GM18519 (cell line): ENCODE data around the gene AGT.

Experiments used
- ATAC-seq: cut with Tn5 transposase; IDR thresholded peaks from one replicate; pipeline ENCODE4 v1.9.1; 2021; ENCODE audit warnings: mild to moderate bottlenecking, moderate library complexity; ENCODE audit not compliant: unreplicated experiment, low FRiP score

Gene AGT

DNA sequence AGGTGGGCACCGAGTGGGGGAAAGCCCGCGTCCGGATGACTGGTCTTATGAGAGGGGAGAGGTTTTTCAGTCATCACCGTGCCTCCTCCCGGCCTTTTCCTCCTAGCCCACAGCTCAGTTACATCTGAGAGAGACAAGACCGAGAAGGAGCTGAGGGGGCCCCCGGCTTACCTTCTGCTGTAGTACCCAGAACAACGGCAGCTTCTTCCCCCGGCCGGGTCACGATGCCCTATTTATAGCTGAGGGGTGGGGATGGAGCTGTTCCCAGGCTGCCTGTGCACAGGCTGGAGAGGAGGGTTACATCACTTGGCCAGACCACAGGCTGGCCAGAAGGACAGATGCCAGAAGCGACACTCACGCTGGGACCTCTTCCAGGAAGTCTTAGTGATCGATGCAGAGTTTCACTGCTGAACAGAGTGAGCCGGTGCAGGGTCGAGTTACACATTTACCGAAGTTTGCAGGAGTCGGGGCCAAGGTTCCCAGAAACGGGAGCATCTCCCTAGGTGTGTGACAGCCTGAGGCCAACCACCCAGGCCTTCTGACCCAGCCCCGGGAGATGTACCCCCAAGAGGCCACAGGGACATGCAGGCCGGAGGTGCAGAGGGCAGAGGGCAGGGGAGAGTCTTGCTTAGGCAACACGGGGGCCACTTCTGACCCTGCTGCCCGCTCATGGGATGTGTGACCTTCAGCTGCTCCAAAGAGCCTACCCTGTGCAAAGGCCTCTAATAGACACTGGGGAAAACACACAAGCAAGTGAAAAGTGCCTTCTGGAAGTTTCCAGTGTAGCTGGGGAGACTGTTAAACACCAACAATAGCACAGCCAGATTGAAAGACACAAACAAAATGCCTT lies at the start of gene AGT:
Gene AGT (minus strand): TSS at position 208 of the 850 bp plus-strand sequence. CDS start 3,299 bp downstream, outside the sequence.
- ATAC-seq = no peak

DNA sequence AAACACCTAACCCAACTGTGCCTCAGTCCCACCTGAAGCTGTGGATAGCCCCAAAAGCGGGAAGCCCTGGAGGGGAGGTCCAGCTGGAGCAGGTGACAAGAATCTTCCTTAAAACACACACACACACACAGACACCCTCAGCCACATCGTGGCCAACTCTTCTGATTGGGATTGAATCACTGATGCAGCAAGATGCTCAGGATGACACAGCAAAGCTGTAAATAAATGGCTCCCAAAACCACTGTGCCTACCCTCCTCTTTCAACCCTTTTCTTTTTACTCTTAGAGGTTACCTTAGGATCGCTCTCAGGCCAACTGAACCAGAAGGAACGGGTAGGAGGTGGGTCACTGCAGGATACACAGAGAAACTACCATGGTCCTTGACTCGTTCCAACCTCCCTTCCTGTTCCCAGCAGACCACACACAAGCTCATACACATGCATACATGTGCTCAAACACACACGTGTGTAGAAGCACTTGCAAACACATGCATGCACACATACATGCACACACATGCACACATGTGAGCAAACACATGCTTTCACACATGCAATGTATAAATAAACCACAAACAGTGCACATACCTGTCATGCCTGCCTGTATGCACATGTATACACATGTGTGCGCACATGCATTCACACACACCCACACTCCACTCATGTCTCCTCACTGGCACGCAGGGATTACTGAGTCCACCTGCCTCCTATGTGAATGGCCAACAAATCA lies 47.7 kb upstream of the AGT start:
- ATAC-seq = no peak

DNA sequence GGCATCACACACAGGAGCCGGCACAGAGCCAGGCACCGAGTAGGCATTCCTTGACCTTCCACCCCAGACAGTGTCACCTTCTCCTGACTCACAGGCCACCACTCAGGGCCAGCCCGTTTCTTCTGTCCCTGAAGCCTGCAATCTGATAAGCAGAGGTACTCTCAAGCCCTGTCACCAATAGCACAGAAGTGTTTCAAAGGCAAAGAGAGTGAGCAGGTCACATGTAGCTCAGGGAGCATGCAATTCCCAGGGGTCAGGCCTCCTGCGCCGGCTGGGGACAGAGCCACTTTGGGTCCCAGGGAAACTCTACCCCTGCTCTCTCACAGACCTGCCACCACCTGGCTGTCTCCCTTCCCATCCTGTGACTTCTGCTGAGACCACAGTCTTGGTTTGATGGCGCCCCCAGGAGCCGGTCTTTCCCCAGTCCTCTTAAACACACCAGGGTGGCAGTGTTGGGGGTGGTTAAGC lies 46.5 kb upstream of the AGT start:
- ATAC-seq = no peak

DNA sequence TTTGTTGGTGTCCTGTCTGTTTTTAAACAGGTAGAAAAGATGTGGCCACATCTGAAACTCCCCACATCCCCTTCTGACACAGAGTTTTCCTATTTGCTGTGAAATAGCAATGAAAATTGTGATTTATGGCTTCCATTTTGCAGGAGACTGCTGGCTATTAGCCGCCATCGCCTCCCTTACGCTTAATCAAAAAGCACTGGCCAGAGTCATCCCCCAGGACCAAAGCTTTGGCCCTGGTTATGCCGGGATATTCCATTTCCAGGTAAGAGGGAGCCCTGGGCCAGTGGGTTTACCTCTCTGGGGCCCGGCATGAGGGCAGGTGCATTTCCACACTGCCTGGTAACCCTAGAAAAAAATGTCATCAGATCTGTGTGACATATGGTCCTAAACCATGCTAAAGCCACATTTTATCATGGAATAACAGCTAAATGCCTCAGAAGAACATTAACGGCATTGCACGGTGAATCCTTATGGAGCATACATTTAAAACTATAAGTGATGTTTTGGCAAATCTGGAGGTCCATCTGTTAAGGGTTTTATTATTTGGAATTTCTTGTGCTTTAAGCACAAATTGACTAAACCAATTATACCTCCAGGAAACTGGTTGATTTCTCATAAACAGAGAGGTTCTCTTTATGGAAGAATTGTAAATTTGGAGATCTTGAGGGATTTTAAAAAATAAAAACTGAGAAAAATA lies 45.6 kb upstream of the AGT start:
- ATAC-seq = no peak

DNA sequence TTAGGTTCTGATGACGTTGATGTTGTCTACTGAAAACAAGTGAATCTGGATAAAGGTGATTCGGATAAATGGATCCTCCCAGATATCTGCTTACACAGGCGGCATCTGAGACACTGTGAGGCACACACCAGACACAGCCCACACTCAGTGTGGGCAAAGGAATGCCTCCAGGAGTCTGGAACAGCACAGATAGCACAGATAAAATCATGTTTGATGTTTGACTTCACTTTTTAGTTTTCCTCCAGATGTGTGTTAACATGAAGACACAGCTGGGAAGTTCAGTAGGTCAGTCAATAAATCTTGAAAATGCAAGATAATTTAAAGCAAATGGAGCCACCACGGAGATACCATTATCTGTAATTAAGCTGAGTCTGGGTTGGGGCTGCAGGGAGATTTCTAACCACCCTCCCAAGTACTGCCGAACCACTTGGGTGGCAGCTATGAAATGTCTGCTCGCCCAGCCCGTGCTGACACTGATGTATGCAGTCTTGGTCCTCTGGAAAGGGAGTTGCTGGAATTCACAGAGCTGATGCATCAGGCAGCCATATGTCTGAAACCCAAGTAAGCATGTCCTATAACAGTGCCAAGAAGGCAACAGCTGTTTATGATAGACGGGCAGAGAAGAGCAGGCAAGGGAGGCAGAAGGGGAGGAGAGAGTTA lies 44.9 kb upstream of the AGT start:
- ATAC-seq = no peak

DNA sequence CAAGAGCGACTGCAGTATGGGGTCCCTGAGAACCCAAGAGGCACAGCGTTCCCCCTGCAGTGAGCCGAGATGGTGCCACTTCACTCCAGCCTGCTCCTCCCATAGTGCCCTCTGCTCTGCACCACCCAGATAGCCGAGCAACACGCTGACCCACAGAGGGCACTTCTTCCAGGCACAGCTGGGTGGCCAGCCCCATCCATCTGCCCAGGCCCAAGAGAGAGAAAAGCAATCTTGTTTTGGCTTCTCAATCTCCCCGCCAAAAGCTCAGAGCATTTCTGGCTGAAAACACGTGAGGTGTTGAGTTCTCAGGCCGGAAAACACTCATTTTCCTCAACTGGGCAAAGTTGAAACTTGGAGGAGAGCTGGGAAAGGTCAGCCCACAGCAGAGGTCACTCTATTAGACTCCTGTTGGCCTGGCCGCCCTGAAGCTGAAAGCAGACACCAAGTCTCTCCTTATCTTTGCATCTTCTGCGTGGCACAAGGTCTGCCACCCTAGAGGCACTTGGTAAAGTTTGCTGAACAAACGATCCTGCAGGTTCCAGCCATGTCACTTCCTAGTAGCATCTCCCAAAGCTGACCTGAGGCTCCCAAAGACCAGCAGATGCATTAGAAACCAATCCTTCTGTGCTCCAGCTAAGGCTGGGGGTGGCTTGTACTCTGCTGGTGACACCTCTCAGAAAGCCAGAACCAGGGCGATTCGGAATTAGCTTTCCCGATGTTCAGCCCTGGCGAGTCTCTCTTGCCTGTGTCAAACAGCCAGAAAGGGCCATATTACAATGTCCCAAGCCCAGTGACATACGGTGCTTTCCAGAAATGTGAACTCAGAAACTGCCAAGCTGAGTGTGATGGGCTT lies 44.2 kb upstream of the AGT start:
- ATAC-seq = no peak

DNA sequence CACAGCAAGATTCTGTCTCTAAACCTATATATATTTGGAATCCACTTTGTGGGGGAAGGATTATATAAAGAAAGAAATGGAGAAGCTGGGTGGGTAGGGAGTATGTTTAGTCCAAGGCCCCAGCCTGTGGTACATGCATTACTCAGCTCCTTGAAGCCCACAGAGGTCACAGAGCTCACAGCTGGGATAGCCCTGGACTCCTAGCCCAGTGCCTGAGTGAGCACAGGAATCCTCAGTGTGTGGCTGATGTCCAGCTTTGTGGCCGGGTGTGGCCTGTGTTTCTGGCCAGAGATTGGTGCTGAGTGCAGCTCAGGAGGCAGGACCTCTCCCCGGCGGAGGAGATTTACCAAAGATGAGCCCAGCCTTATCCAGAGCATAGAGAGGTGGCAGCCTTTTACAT lies 40.9 kb upstream of the AGT start:
- ATAC-seq = no peak

DNA sequence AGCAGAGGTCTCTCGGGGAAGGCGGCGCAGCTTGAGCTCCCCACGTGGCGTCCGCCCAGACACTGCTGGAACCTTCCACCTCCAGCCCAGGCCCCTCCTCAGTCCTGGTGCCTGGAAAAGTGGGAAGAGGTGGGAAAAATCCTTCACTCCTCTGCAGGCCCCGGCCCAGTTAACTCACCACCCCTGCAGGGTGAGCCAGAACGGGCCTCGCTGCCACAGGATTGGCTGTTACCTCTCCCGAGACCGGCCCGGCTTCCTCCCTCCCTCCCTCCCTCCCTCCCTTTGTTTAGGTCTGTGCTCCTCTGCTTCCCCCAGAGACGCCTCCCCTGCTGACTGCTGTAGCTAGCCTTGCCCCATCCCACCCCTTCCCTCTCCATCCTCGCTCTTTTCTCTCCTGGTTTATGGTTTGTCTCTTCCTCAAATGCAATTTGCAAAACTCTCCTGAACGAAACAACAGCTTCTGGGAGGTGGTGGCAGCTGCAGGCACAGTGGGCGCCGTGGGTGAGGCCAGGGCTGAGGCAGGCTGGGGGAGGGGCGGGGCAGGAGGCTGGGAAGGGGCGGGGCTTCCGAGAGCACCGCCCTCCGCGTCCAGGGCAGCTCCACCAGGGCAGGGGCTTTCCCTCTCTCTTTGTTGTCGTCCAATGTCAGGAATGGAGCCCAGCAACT lies 39.8 kb upstream of the AGT start:
- no peak for ATAC-seq

DNA sequence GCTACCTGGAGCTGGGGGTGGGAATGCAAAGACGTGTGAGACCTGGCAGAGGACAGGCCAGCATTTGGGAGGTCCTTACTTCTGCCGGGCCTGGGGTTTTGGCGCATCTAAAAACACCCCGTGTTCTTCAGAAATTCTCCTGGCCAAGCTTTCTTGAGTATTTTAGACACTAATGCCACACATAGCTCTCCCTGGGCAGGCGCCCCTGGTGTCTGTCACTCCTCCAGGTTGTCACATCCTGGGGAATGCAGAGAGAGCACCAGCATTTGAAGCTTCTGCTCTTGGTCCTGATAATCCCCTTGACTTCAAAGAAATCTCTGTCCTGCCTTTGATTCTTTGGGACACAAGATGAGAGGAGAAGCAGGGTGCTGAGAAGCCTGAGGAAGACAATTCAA lies 39.3 kb upstream of the AGT start:
- no peak for ATAC-seq

DNA sequence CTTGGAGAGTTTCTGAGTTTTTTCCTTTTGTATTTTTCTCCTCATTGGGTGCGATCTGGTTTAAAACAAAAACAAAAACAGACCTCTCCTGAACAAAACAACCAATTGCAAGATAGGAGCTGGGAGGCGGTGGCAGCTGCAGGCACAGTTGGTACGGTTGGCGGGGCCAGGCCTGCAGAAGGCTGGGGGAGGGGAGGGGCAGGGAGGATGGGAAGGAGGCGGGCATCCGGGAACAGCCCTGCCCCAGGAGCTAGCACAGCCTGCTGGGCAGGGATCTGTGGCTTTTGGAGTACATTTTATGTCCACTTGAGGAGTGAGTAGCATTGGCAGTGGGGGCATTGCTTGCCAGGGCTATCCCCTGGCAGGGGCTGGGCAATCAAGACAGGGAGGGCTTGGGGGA lies 38.5 kb upstream of the AGT start:
- no peak for ATAC-seq

DNA sequence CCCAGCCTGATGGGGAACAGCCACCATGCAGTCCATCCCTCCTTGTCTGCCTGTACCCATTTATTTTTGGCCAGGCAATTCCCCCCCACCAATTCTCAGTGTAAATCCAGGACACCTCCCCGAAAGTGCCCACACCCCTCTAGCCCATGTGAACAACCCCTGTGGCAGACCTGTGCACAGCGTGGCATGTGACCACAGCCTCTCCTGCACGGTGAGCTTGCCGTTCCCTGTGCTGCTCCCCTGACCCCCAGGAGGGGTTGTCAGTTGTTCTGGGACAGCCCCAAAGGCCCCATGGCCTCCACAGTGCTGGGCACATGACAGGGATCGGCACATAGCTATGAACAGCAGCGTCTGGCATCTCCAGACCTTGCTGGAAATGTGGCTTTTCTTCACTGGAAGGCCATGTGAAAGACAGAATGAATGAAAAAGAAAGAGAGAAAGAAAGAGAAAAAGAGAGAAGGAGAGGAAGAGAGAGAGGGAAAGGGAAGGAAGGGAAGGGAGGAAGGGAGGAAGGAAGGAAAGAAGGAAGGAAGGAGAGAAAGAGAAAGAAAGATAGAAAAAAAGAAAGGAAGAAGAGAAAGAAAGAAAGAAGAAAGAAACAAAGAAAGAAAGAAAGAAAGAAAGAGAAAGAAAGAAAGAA lies 37.2 kb upstream of the AGT start:
- ATAC-seq = no peak

DNA sequence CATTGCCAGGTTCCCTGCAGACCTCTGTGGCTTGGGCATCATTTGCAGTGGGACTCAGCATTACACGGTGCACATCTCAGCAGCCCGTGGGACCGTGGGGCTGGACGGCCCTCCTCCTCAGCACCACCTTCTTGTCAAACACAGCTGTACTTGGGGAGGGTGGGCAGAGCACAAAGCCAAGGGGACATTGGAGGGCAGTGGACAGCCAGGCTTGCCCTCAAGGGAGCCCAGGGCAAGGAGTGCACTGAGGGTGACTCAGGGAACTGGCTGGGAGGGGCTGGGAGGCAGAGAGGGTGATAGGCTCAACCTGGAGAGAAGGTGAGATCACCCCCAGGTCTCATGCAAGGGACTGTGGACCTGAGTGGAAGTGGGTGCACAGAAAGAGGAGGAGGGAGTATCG lies 36.7 kb upstream of the AGT start:
- ATAC-seq = no peak

DNA sequence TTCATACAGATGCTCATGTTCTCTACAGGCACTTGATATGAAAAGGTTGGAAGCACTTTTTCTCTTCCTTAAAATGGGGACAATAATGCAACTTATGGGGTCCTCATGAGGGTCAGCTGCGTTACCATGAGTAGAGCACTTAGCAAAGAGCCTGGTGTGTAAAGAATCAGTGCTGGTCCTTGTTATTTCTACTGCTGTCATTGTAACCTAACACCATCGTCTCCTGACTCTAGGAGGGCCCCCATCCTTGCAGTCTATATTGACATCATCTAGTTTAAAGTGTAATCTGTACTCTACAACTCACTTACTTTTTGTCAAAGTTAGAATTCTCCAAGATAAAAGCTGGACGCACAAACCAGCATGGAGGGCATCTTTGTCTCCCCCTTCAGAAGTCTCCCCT lies 35.7 kb upstream of the AGT start:
- ATAC-seq = no peak

DNA sequence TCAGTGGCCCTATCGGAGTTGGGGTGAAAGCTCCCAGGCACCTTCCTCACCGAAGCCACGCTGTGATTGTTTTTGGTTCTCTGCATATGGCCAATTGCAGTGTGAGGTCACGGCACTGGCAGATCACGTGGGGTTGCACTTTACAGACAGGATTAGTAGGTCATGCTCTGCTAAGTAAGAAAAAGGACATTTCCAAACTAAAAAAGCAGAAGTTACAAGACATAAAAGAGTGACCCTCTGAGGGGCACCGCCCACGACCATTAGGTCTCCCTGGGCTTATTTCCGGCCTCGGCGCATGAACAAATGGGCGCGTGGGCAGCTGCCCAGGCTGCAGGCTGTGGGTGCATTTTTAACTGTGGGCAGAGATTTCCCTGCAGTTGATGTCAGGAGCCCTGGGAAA lies 35.2 kb upstream of the AGT start:
- ATAC-seq = peak; percentile 45

DNA sequence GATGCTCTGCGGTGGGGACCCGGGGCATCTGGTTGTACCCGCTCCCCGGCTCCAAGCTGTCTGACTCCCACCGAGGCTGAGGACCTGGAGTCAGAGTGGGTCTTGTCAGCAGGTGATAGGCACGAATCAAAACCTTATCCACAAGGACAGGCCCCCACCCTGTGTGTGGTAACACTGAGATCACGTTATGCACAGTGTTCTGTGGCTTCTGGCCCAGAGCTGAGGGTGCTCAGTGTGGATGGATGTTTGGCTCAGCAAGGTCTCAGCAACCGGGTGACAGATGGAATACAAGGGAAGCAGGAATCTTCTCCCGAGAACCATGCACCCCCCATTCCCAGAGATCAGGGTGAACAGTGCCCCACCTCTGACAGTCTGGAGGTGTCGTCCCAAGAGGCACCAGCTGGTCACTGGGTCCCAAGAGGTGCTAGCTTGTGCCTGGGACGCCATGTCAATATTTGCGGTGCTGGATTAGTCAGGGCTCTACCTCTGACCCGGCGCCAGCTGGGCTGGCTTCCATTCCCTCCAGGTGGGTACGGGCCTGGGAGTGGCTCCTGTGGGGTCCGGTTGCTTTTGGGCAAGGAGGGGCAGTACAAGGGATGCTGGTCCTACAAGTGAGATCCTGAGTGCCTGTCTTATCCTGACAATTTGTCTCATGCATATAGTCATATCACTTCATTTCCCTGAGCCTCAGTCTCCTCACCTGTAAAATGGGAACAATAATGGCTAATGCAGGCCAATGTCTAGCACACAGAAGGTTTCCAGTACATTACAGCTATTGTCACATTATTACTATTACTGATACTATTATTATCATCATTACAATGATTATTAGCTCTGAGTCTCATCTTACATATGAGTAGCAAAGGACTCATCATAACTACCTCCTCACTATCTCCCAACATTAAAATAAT lies 34.2 kb upstream of the AGT start:
- ATAC-seq = no peak

DNA sequence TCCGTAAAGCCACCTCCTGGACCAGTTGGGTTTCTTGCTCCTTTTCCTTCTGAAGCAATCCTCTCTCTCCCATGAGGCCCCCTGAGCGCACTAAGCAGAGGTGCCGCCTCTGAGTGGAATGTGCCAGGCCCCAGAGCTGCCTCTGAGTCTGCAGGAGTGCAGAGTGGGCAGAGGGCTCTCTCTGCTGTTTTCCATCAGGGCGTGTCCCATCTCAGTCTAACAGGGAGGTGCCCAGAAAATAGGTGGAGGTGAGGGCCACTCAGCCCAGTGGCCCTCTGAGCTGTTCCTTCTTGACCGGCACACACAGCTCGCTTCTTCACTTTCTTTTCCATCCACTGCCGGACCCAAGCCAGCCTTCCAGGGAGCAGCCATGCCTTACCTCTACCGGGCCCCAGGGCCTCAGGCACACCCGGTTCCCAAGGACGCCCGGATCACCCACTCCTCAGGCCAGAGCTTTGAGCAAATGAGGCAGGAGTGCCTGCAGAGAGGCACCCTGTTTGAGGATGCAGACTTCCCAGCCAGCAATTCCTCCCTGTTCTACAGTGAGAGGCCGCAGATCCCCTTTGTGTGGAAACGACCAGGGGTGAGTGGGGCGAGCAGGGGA lies 33.3 kb upstream of the AGT start, which contains the start of gene CAPN9:
Gene CAPN9 (plus strand): TSS at position 262 of the 604 bp plus-strand sequence. CDS start 109 bp downstream, at position 371.
- no peak for ATAC-seq

DNA sequence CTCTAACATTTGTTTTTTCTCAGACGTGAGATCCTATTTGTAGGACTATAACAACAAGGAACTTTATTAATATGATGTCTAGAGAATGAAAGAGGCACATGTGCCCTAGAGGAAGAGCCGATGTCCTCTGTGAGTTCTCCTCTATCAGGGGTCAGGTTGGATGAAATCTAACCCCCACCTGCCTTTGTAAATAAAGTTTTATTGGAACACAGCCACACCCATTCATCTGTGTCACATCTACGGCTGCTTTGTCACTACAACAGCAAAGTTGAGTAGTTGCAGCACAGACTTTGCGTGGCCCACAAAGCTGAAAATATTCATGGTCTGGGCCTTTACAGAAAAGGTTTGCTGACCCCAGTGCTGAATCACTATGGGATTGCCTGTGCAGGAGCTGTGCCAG lies 32.7 kb upstream of the AGT start:
- ATAC-seq = no peak
